HG02588 (cell line): ENCODE measurements around the gene CDH23.

Experiments
- ATAC-seq: cut with Tn5 transposase; IDR thresholded peaks from one replicate; pipeline ENCODE4 v1.9.1; 2021; ENCODE audit warnings: mild to moderate bottlenecking, moderate library complexity; ENCODE audit not compliant: unreplicated experiment

The CDH23 gene

GRCh38 chr10:71392292-71392691, 4.4 kb upstream of the CDH23 start:
- ATAC-seq = no peak

- ATAC-seq = no peak
Observed at GRCh38 chr10:71392791-71393781, 3.6 kb upstream of the CDH23 start.

GRCh38 chr10:71393841-71394475, 2.8 kb upstream of the CDH23 start:
- ATAC-seq = no peak

- no peak for ATAC-seq
Observed at GRCh38 chr10:71394926-71395562, 1.7 kb upstream of the CDH23 start.

GRCh38 chr10:71395621-71396020, 1.1 kb upstream of the CDH23 start:
- no peak for ATAC-seq

- ATAC-seq = no peak
Observed at GRCh38 chr10:71396084-71396710, 523 bp upstream of the CDH23 start.

GRCh38 chr10:71397296-71398212, 834 bp downstream of the CDH23 start:
- ATAC-seq = no peak

- ATAC-seq = no peak
Observed at GRCh38 chr10:71398976-71399375, 2.3 kb downstream of the CDH23 start.

- ATAC-seq = no peak
Observed at GRCh38 chr10:71399946-71400345, 3.2 kb downstream of the CDH23 start.

GRCh38 chr10:71401056-71401455, 4.3 kb downstream of the CDH23 start:
- no peak for ATAC-seq

GRCh38 chr10:71402005-71402404, 5.3 kb downstream of the CDH23 start:
- no peak for ATAC-seq

- ATAC-seq = no peak
Observed at GRCh38 chr10:71404503-71405295, 8.0 kb downstream of the CDH23 start.

GRCh38 chr10:71406878-71407277, 10.2 kb downstream of the CDH23 start:
- ATAC-seq = no peak

GRCh38 chr10:71408436-71409225, 11.9 kb downstream of the CDH23 start:
- ATAC-seq = no peak

- ATAC-seq = no peak
Observed at GRCh38 chr10:71409516-71410104, 12.9 kb downstream of the CDH23 start.

- no peak for ATAC-seq
Observed at GRCh38 chr10:71413581-71413980, 16.9 kb downstream of the CDH23 start.

GRCh38 chr10:71414359-71414758, 17.6 kb downstream of the CDH23 start:
- ATAC-seq = no peak

GRCh38 chr10:71419002-71419540, 22.4 kb downstream of the CDH23 start:
- no peak for ATAC-seq
